GM12878 (cell line): ENCODE measurements around the gene TBRG1. TPM values are rescaled to one million over a fixed set of nuclear protein-coding genes. Genes with fewer than 3 reads are reported as not detected.

Experiments used
- ATAC-seq: fragments of 200-7000 bp; cut with Tn5 transposase; 3 replicates; pipeline ENCODE4 v1.9.1; 2020; ENCODE audit warnings: mild to moderate bottlenecking, moderate library complexity
- BruUV-seq: library from RNA; stranded (reverse); fragments of 400-500 nt; replicated peaks from 2 replicates; lab custom pipeline; 2021; lab: Mats Ljungman, UMichigan
- CTCF ChIA-PET: fragments of 300-600 bp; sonication (Branson Sonifier 250); formaldehyde crosslinking; extraction: SDS; loops from one replicate; lab custom pipeline; 2021; ENCODE audit warnings: inconsistent platforms; lab: Yijun Ruan, JAX
- POLR2A ChIA-PET: fragments of 350-600 bp; formaldehyde crosslinking; extraction: SDS; loops from one replicate; lab custom pipeline; 2021; ENCODE audit warnings: inconsistent platforms; lab: Charles Lee
- RAD21 ChIA-PET: fragments of 300-600 bp; sonication (Branson Sonifier 250); formaldehyde crosslinking; loops from one replicate; lab custom pipeline; 2023; ENCODE audit warnings: antibody characterized with exemption; ENCODE audit not compliant: unreplicated experiment; lab: Charles Lee
- SMC1A ChIA-PET: fragments of 300-600 bp; sonication (Branson Sonifier 250); formaldehyde crosslinking; loops from one replicate; lab custom pipeline; 2023; ENCODE audit not compliant: unreplicated experiment, uncharacterized antibody; lab: Charles Lee
- DNase-seq: peaks from one replicate; pipeline ENCODE4 v3.0.0-alpha.2; 2011; ENCODE audit warnings: low read depth, low spot score
- FAIRE-seq: peaks from 3 replicates; lab custom pipeline; 2011; peaks lifted over from hg19 to GRCh38; lab: Jason Lieb, UNC
- H2AFZ ChIP-seq: 2 replicates; pipeline ENCODE4 v1.6.0; 2011; ENCODE audit warnings: low read depth, low read length, control low read depth; ENCODE audit not compliant: control insufficient read depth
- H3K27ac ChIP-seq: 2 replicates; pipeline ENCODE4 v1.5.1; 2011; ENCODE audit warnings: control low read depth; ENCODE audit not compliant: control insufficient read depth, insufficient read depth
- H3K27me3 ChIP-seq, 2 experiments: replicated peaks in 1 of 2; 2 replicates each; pipeline versions ENCODE4 v1.6.0 to v1.6.1; 2011; ENCODE audit warnings: low read length in 1 of 2; ENCODE audit not compliant: control insufficient read depth in 2 of 2, insufficient read depth in 2 of 2
- H3K36me3 ChIP-seq, 2 experiments: 2 replicates each; pipeline ENCODE4 v1.5.1; 2011; ENCODE audit warnings: low read length in 1 of 2; ENCODE audit not compliant: control insufficient read depth in 2 of 2, insufficient read depth in 2 of 2
- H3K4me1 ChIP-seq: 2 replicates; pipeline ENCODE4 v1.6.1; 2011; ENCODE audit warnings: mild to moderate bottlenecking, low read length, moderate library complexity, mixed read lengths; ENCODE audit not compliant: control insufficient read depth, insufficient read depth
- H3K4me2 ChIP-seq: 2 replicates; pipeline ENCODE4 v1.6.0; 2011; ENCODE audit warnings: control low read depth; ENCODE audit not compliant: control insufficient read depth, insufficient read depth
- H3K4me3 ChIP-seq: fragments of 200-600 bp; sonication (generic); 2 replicates; pipeline ENCODE4 v1.5.1; 2016
- H3K79me2 ChIP-seq: 2 replicates; pipeline ENCODE4 v1.6.0; 2011; ENCODE audit warnings: low read length; ENCODE audit not compliant: control insufficient read depth, insufficient read depth
- H3K9ac ChIP-seq: 2 replicates; pipeline ENCODE4 v1.8.0; 2011; ENCODE audit warnings: low read length, control low read depth, mixed read lengths; ENCODE audit not compliant: control insufficient read depth, insufficient read depth
- H3K9me3 ChIP-seq: replicated peaks from 3 replicates; pipeline ENCODE4 v1.5.1; 2011; ENCODE audit warnings: mild to moderate bottlenecking, low read length; ENCODE audit not compliant: control insufficient read depth, insufficient read depth
- H4K20me1 ChIP-seq: 2 replicates; pipeline ENCODE4 v1.6.0; 2011; ENCODE audit not compliant: control insufficient read depth, insufficient read depth
- CTCF ChIP-seq, 3 experiments: IDR thresholded peaks in 2 of 3; conservative IDR thresholded peaks in 1 of 3; 2 replicates each; pipeline ENCODE4 v1.5.1; 2011; ENCODE audit warnings: low read depth in 3 of 3, low read length in 3 of 3, mild to moderate bottlenecking in 3 of 3, control low read depth in 2 of 3, moderate library complexity in 2 of 3, inconsistent platforms in 1 of 3, mixed read lengths in 1 of 3; ENCODE audit not compliant: control insufficient read depth in 2 of 3, insufficient read depth in 1 of 3; ENCODE audit errors: extremely low read depth in 1 of 3
- PAX5 ChIP-seq: IDR thresholded peaks from 2 replicates; pipeline ENCODE4 v1.6.1; 2011; ENCODE audit warnings: low read depth, low read length, borderline replicate concordance
- RAD21 ChIP-seq: IDR thresholded peaks from 2 replicates; pipeline ENCODE4 v1.6.1; 2011; ENCODE audit warnings: mild to moderate bottlenecking, low read depth, low read length, moderate library complexity; ENCODE audit not compliant: insufficient read depth
- SMC3 ChIP-seq: IDR thresholded peaks from 2 replicates; pipeline ENCODE4 v1.6.1; 2011; ENCODE audit warnings: low read length, improper control_type of control experiment, borderline replicate concordance
- ZNF687 ChIP-seq: fragments of 450-650 bp; IDR thresholded peaks from 2 replicates; pipeline ENCODE4 v1.6.1; 2017; ENCODE audit warnings: mild to moderate bottlenecking, moderate library complexity
- WGBS: methylation state at CpG from one replicate; pipeline ENCODE4 v1.1.6; 2016; ENCODE audit warnings: low lambda C conversion rate; ENCODE audit not compliant: insufficient replicate concordance, insufficient coverage; ENCODE audit errors: missing lambda C conversion rate; 5-methylcytosine and 5-hydroxymethylcytosine counted together
- in situ Hi-C: fragments of 300-500 bp; cut with MboI; formaldehyde crosslinking; loops from 9 replicates; pipeline ENCODE4 v1.14.3; 2018; ENCODE audit warnings: mixed read lengths
- intact Hi-C: fragments of 100-400 bp; cut with micrococcal nuclease; formaldehyde crosslinking; loops from one replicate; pipeline ENCODE4 v1.14.2; 2022; ENCODE audit not compliant: unreplicated experiment
- polyA plus RNA-seq, 11 experiments: library from polyadenylated mRNA; depleted of rRNA in 4 of 11; unstranded in 6 of 11; stranded (reverse) in 5 of 11; fragments of >200 nt; fragmentation: Nextera tagmentation in 4 of 11; fragmentation: Illumina TruSeq in 1 of 11; extraction: Ambion mirVana in 4 of 11; extraction: Trizol in 1 of 11; gene quantifications; 1 replicate in 1 of 11; 2 replicates in 10 of 11; pipeline versions ENCODE4 v1.2.1 to v1.2.3, GENCODE V29; 2011 to 2016; ENCODE audit warnings: inconsistent platforms in 2 of 11, missing spikeins in 2 of 11, low read depth in 1 of 11
- total RNA-seq, 4 experiments: library from RNA; depleted of rRNA in 3 of 4; stranded (reverse); fragments of >200 nt in 3 of 4; fragmentation: Illumina TruSeq in 1 of 4; extraction: Trizol in 1 of 4; gene quantifications; 2 replicates each; pipeline versions ENCODE4 v1.2.1 to v1.2.3, GENCODE V29; 2013 to 2021

The TBRG1 gene
- total and polyA plus RNA-seq, 10 of the 15 experiments (the other 5 are each of a cell fraction or from before 2014, with no cell fraction given), result 12.3 to 46.6 (median 26.2) TPM

GRCh38 chr11:124586238-124586860, 36.3 kb upstream of the TBRG1 start:
- no peak overlapping the region for H3K27ac ChIP-seq
- no peaks in the 10 kb centered on the region for H4K20me1 ChIP-seq
- no peaks in the 10 kb centered on the region for H3K9me3 ChIP-seq
- ChIA-PET POLR2A (no interaction called here), RAD21 (interaction anchor here (1.2 to 2.0 kb wide), 3 partner anchors 168 to 518 kb away, joined by 3 to 7 read pairs (median 4); no protein-coding TSS in a partner anchor), CTCF (interaction anchor here (0.7 to 2.8 kb wide), 14 partner anchors 8 to 517 kb away, joined by 3 to 32 read pairs (median 5); no protein-coding TSS in a partner anchor), SMC1A (interaction anchor here (0.8 to 1.8 kb wide), 5 partner anchors 10 to 517 kb away, joined by 3 to 12 read pairs (median 6); no protein-coding TSS in a partner anchor)
- no peaks in the 10 kb centered on the region for H3K79me2 ChIP-seq
- H3K4me2 ChIP-seq, result no peak overlapping the region
- H3K4me1 ChIP-seq, result no peaks in the 10 kb centered on the region
- no peak overlapping the region for H3K9ac ChIP-seq
- 2% methylated on average over 3 of the region's 3 CpGs for WGBS
- intact Hi-C loops (loop anchor here (1.0 kb wide), 2 partner anchors 171 to 517 kb away; no protein-coding TSS in a partner anchor), in situ Hi-C loops (loop anchor here (5.0 to 10.0 kb wide), 2 partner anchors 169 to 512 kb away; no protein-coding TSS in a partner anchor)
- FAIRE-seq, result peak; percentile 92
- ATAC-seq, result peak; percentile 72
- H2AFZ ChIP-seq, result no peak overlapping the region
- H3K4me3 ChIP-seq, result no peak overlapping the region
- no peaks in the 10 kb centered on the region; a peak in 1 of 4 replicates for H3K27me3 ChIP-seq
- TF ChIP-seq SMC3 (peak; percentile 81), RAD21 (peak; percentile 58), CTCF (IDR thresholded peaks at IDR 0.05 in 2 of 3, conservative IDR thresholded peaks at IDR 0.05 in 1 of 3; ENCODE audit: control insufficient read depth in 2 of 3, extremely low read depth in 1 of 3, insufficient read depth in 1 of 3, low read depth in 3 of 3, low read length in 3 of 3) (peak; percentile 57 to 67 (median 66)), PAX5 (peak; percentile 62), ZNF687 (no peak)
- no peak for DNase-seq
- no TSS peak for BruUV-seq
- H3K36me3 ChIP-seq, result no peaks in the 10 kb centered on the region
